ENCODE results near the gene SERPINA10.

SERPINA10 gene

DNA sequence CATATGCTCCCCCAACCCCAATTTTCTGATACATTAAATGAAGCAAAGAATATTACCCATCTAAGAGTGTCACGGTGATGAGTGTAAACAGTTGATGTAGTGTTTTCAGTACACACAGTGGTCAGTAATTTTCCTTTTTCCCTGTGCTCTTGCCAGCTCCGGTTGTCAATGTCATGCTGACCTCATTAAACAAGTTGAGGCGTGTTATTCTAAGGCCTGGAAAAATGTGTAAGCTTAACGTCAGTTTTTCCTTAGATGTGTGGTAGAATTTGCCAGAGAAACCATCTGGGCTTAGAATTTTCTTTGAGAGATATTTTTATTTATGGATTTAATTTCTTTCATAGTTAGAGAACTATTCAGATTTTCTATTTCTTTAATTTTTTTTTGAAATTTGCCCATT is 41.8 kb upstream of the SERPINA10 start:
- H3K27ac ChIP-seq, result no peak overlapping the region
- TF ChIP-seq ZFX (IDR thresholded peaks at IDR 0.05), result no peak
- TF ChIP-seq CTCF (conservative IDR thresholded peaks at IDR 0.05), result no peak

GRCh38 chr14:94332587-94332986 is 39.5 kb upstream of the SERPINA10 start:
- TF ChIP-seq ZFX (IDR thresholded peaks at IDR 0.05) (no peak), CTCF (conservative IDR thresholded peaks at IDR 0.05) (no peak)
- H3K27ac ChIP-seq, result no peak overlapping the region

GRCh38 chr14:94332063-94332583 is 39.1 kb upstream of the SERPINA10 start:
- no peak overlapping the region for H3K27ac ChIP-seq
- TF ChIP-seq CTCF (conservative IDR thresholded peaks at IDR 0.05) (no peak), ZFX (IDR thresholded peaks at IDR 0.05) (no peak)

DNA sequence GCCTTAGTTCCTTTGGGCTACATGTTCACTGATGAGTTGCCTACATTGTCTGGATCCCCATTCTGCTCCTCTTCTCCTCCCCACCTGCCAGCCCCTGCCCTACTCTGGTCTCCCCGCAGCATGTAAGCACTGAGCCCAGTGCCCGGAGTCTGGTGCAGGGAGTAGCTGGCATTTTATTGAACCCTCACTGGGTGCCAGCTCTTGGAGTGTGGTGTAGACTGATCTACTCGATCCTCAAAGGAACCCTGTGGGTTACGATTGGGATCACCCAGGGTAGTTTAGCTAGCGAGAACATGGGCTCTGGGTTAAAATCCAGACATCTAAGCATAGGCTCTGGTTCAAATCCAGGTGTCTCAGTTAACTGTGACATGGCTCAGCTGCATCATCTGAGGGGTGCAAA is 38.4 kb upstream of the SERPINA10 start:
- TF ChIP-seq ZFX (IDR thresholded peaks at IDR 0.05) (no peak), CTCF (conservative IDR thresholded peaks at IDR 0.05) (no peak)
- no peak overlapping the region for H3K27ac ChIP-seq

DNA sequence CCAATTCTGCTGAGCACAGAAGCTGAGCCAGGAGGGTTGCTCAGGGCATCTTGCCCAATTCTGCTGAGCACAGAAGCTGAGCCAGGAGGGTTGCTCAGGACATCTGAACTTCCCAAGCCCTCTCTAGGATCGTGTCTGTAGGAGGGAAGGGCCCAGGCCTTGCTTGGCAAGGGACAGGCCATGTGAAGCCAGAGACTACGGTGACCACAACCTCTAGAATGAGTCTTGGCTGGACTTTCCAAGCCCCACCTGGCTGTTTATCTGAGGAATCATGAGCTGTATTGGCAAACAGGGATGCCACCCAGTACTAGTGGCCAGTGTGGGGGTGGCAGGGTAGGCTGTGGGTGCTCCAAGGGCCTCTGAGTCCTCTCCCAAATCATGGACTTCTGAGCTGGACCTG is 37.8 kb upstream of the SERPINA10 start:
- TF ChIP-seq ZFX (IDR thresholded peaks at IDR 0.05) (no peak), CTCF (conservative IDR thresholded peaks at IDR 0.05) (no peak)
- H3K27ac ChIP-seq, result no peak overlapping the region

- TF ChIP-seq CTCF (conservative IDR thresholded peaks at IDR 0.05), result no peak
- TF ChIP-seq ZFX (IDR thresholded peaks at IDR 0.05), result no peak
Measured at GRCh38 chr14:94330432-94330831, 37.4 kb upstream of the SERPINA10 start.

GRCh38 chr14:94329857-94330256 is 36.8 kb upstream of the SERPINA10 start:
- no peak for TF ChIP-seq ZFX (IDR thresholded peaks at IDR 0.05)
- TF ChIP-seq CTCF (conservative IDR thresholded peaks at IDR 0.05), result no peak
- no peak overlapping the region for H3K27ac ChIP-seq

More at GRCh38 chr14:94330432-94330831, 37.4 kb upstream of the SERPINA10 start:
- H3K27ac ChIP-seq, result no peak overlapping the region

All from C4-2B (cell line).